GM10266 (cell line): Measurements from ENCODE around the gene RASA2.
A peak's percentile ranks its signal among the peaks of the same experiment; 100 is the strongest.

Source experiments
- DNase-seq: peaks from one replicate; pipeline ENCODE4 v3.0.0; 2012; ENCODE audit errors: extremely low spot score
- TF ChIP-seq, protein P1 (sequence below): IDR thresholded peaks from 2 replicates; pipeline ENCODE4 v1.5.1; 2012; ENCODE audit warnings: mild to moderate bottlenecking, low read depth; ENCODE audit not compliant: control insufficient read depth, insufficient read depth; ENCODE audit errors: missing control alignments

RASA2 gene

DNA sequence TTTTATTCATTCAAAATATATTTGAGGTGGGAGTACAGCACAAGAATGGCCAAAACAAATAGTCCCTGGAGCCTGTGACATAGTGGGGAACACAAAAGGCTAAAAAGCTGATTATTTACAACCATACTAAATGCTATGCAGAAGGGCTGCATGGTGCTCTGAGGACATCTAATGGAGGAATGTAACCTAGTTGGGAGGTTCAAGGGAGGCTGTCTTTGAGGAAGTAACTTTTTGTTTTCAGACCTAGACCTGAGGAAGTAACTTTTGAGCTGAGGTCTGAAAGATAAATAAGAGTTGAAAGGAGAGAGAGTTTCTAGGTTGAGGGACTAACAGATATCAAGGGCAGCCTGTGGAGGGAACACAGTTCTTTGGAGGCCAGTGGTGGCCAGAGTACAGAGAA is 34.8 kb upstream of the RASA2 start:
- TF ChIP-seq, protein P1, sequence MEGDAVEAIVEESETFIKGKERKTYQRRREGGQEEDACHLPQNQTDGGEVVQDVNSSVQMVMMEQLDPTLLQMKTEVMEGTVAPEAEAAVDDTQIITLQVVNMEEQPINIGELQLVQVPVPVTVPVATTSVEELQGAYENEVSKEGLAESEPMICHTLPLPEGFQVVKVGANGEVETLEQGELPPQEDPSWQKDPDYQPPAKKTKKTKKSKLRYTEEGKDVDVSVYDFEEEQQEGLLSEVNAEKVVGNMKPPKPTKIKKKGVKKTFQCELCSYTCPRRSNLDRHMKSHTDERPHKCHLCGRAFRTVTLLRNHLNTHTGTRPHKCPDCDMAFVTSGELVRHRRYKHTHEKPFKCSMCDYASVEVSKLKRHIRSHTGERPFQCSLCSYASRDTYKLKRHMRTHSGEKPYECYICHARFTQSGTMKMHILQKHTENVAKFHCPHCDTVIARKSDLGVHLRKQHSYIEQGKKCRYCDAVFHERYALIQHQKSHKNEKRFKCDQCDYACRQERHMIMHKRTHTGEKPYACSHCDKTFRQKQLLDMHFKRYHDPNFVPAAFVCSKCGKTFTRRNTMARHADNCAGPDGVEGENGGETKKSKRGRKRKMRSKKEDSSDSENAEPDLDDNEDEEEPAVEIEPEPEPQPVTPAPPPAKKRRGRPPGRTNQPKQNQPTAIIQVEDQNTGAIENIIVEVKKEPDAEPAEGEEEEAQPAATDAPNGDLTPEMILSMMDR = peak; percentile 73

DNA sequence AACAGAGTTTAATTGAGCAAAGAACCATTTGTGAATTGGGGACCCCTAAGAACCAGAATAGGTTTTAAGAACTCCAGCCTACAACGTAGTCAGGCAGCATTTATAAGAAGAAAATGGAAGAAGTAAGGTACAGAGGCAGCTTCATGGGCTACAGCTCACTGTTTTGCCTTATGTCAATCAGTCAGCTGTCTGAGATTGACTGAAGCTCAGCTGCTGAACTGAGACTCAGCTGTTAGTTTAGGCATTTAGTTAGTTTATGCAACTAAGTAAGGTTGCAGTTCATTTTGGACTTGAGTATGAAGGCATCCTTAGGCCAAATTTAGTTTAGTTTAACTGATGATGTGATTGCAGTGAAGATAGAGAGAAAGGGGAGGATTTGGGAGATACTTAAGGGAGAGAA is 34.1 kb upstream of the RASA2 start:
- TF ChIP-seq, protein P1 = no peak
- DNase-seq = no peak

More for the DNA sequence above, 34.8 kb upstream of the RASA2 start:
- DNase-seq = peak; percentile 55

DNA sequence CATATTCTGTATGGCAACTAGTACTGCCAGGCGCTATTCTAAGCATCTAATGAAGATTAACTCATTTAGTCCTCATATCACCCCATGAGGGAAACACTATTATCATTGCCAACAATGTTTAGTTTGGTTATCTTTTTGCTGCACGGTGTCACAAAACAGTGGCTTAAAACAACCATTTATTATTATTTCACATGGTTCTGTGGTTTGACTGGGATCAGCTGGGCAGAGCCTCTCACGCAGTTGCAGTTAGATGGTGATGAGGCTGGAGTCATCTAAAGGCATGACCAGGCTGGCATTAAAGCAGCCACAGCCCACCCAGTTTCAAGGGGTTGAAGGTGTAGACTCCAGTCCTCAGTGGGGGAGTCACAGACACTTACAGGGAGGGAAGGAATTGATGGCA is 32.8 kb upstream of the RASA2 start:
- TF ChIP-seq, protein P1 = no peak
- no peak for DNase-seq

DNA sequence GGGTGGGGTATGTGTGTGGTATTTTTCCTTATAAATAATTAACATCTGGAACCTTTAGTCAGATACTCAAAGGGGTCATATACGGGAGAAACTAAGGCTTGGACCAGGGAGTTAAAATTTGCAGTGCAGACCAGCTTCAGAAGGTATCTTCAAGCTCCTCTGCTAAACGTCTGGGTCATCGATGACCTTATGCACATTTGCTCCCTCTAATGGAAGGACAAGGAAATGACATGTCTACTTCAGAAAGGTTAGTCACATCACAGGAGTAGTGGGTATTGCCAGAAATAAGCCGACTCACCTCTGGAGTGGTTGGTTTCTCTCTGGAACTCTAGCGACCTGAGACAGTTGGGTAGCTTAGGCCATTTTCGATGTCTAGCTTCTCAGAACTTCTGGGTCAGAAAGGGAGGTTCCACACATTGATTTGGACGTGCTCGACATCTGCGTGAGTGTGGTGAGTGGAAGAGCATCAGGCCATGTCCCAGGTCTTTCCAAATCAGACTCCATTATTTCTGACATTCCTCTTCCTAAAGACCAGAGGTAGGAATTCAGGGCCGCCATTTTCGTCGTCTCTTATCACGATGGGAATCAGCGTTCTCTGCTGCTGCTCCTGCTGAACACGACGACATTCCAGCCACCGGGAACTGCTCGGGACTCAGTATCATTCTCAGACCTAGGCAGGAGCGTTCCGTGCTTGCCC is 31.8 kb upstream of the RASA2 start:
- DNase-seq = peak; percentile 77
- TF ChIP-seq, protein P1 = peak; percentile 69

DNA sequence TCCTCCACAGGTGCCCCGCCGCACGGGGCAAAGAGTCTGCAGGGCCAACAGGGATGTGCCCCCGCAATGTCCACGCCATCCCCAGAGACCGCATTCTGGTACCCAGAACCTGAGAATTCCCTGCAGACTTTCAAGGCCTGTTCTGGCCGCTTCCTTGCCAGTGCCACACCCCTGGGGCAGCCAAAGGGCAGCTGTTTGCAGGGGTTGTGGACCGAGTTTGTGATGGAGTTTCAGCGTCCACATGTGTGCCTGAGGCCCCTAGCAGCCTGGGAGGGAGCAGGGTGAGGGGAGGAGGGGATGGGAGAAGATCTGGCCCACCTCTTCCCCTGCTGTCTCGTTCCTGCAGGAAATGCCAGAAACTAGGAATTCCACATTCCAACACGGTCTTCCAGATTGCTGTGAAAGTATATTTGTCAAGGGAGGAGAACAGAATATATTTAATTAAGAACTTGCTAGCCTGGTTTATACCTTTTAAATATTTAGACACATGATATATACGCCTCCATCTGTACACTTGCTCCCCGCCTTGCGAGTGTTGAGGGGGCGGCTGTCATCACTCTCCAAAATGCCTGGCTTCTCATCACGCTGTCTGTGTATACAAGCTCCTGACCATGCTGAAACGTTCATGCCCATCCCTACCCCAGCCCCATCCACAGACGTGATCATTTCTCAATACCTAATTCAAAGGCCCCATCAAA is 31.1 kb upstream of the RASA2 start:
- DNase-seq = no peak
- TF ChIP-seq, protein P1 = no peak

DNA sequence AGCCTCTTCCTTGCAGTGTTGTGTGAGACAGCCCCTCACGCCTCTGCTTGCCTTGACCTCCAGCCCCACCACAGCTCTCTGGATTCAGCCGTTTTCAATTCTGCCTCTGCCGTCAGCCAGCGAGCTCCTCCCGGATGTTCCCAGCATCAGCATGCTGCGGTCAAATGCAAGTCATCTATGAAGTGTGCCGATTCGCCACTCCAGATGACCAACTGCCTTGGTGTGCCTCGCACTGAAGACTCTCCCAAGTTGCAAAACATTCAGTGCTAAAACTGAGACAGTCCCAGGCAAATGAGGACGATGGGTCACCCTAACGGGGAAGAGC is 30.6 kb upstream of the RASA2 start:
- TF ChIP-seq, protein P1 = no peak
- no peak for DNase-seq

DNA sequence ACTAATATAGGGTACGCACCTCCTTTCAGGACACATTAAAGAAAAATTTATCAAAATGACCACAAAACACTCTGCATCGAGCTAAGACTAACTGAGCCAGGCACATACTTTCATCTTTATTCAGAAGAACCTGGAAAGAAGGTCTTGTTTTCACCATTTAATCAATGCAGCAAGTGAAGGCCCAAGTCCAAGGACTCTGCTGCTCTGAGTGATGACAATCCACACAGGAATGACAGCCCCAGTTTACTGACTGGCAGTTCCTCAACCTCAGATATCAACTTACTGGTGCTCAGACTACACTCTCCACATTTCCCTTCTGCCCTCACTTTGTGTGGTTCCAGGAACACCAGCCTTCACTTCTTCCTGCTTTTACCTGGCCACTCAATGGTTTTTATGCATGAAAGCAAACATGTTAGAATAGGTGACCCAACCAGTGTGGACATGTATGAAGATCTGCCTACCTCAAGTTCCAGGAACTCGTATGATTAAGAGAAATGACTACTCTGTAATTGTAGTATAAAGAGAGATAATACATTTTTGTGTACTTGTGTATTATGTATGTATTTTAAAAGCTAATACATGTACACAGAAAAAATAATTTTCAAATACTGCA is 29.1 kb upstream of the RASA2 start:
- no peak for DNase-seq
- TF ChIP-seq, protein P1 = no peak
